Metanephros (tissue), 1 donor: ENCODE data around the gene WASHC1. TPM values are rescaled to one million over a fixed set of nuclear protein-coding genes. Genes with fewer than 3 reads are reported as not detected.

Experiments used
- total RNA-seq: library from RNA; depleted of rRNA; stranded (reverse); fragments of >200 nt; gene quantifications from one replicate; pipeline ENCODE4 v1.2.3, GENCODE V29; 2014

Gene WASHC1
- total RNA-seq = 29.5 TPM

GRCh38 chr9:29356-29755, at the start of gene WASHC1:
WASHC1 (minus strand) TSS chr9:29456; CDS start chr9:24999, 4,457 bp downstream.

Other genes with a start within 250 kb of the WASHC1 start
- 0.47 TPM for gene FOXD4, start 89.0 kb upstream of the WASHC1 start, total RNA-seq
- gene ZNG1A, start 149.6 kb upstream of the WASHC1 start, total RNA-seq = 48.1 TPM
- gene DOCK8, start 185.4 kb upstream of the WASHC1 start, total RNA-seq = 26.6 TPM